ENCODE results near the gene ZNF17. TPM values are rescaled to one million over a fixed set of nuclear protein-coding genes. Genes with fewer than 3 reads are reported as not detected.
A peak's percentile ranks its signal among the peaks of the same experiment; 100 is the strongest.

The ZNF17 gene

GRCh38 chr19:57452307-57452706 is 41.3 kb downstream of the ZNF17 start:
- Histone ChIP-seq H3K56ac (ENCODE audit: low read length) (no peak overlapping the region), H3K27me3 (ENCODE audit: insufficient read depth, low read length, poor library complexity) (no peaks in the 10 kb centered on the region), H3K4me2 (ENCODE audit: low read length) (no peak overlapping the region), H3K36me3 (ENCODE audit: control insufficient read depth, insufficient read depth, low read length) (no peaks in the 10 kb centered on the region), H3K9ac (ENCODE audit: low read length) (no peak overlapping the region), H2BK120ac (ENCODE audit: low read depth, low read length) (no peak overlapping the region), H3K18ac (ENCODE audit: low read length) (no peak overlapping the region), H3K79me2 (ENCODE audit: control insufficient read depth, insufficient read depth, low read length) (no peaks in the 10 kb centered on the region), H4K5ac (ENCODE audit: low read length) (no peak overlapping the region), H2BK5ac (ENCODE audit: low read length) (no peak overlapping the region), H4K8ac (ENCODE audit: low read depth, low read length) (no peak overlapping the region), H3K4ac (ENCODE audit: low read depth, low read length) (no peak overlapping the region), H2BK15ac (replicated peaks; ENCODE audit: low read depth) (no peak overlapping the region), H3K23ac (ENCODE audit: low read length) (no peak overlapping the region), H3K4me1 (ENCODE audit: control insufficient read depth, low read depth, low read length) (no peaks in the 10 kb centered on the region), H2AK5ac (ENCODE audit: low read length) (no peak overlapping the region), H3K79me1 (ENCODE audit: low read length) (no peaks in the 10 kb centered on the region), H3K4me3 (ENCODE audit: low read length) (no peak overlapping the region), H3K27ac (ENCODE audit: low read depth, low read length) (no peak overlapping the region)
- no peak for DNase-seq
- WGBS (ENCODE audit: extremely low coverage, insufficient coverage, low lambda C conversion rate) = no CpG with 5 or more reads among the region's 3 CpGs

- H3K4me1 ChIP-seq (ENCODE audit: control insufficient read depth, low read depth, low read length) = no peaks in the 10 kb centered on the region
- no peaks in the 10 kb centered on the region for H3K79me2 ChIP-seq (ENCODE audit: control insufficient read depth, insufficient read depth, low read length)
- H2BK5ac ChIP-seq (ENCODE audit: low read length) = no peak overlapping the region
- no peak overlapping the region for H2BK120ac ChIP-seq (ENCODE audit: low read depth, low read length)
- no peak overlapping the region for H3K27ac ChIP-seq (ENCODE audit: low read depth, low read length)
- H3K27me3 ChIP-seq (ENCODE audit: insufficient read depth, low read length, poor library complexity) = no peaks in the 10 kb centered on the region
- H3K4me2 ChIP-seq (ENCODE audit: low read length) = no peak overlapping the region
- H3K9ac ChIP-seq (ENCODE audit: low read length) = no peak overlapping the region
- H3K79me1 ChIP-seq (ENCODE audit: low read length) = no peaks in the 10 kb centered on the region
- H4K8ac ChIP-seq (ENCODE audit: low read depth, low read length) = no peak overlapping the region
- no peak overlapping the region for H2BK15ac ChIP-seq (replicated peaks; ENCODE audit: low read depth)
- no peaks in the 10 kb centered on the region for H3K36me3 ChIP-seq (ENCODE audit: control insufficient read depth, insufficient read depth, low read length)
- no peak overlapping the region for H2AK5ac ChIP-seq (ENCODE audit: low read length)
- H3K23ac ChIP-seq (ENCODE audit: low read length) = no peak overlapping the region
- H3K4ac ChIP-seq (ENCODE audit: low read depth, low read length) = no peak overlapping the region
- DNase-seq = peak; percentile 79
- no peak overlapping the region for H4K5ac ChIP-seq (ENCODE audit: low read length)
- no peak overlapping the region for H3K18ac ChIP-seq (ENCODE audit: low read length)
- H3K4me3 ChIP-seq (ENCODE audit: low read length) = no peak overlapping the region
- no peak overlapping the region for H3K56ac ChIP-seq (ENCODE audit: low read length)
- WGBS (ENCODE audit: extremely low coverage, insufficient coverage, low lambda C conversion rate) = no CpG with 5 or more reads among the region's 5 CpGs
These were observed 54.9 kb downstream of the ZNF17 start for GRCh38 chr19:57465680-57466381.

- Histone ChIP-seq H3K27me3 (ENCODE audit: insufficient read depth, low read length, poor library complexity) (no peaks in the 10 kb centered on the region), H3K27ac (ENCODE audit: low read depth, low read length) (no peak overlapping the region), H3K79me1 (ENCODE audit: low read length) (no peaks in the 10 kb centered on the region), H3K4me1 (ENCODE audit: control insufficient read depth, low read depth, low read length) (no peaks in the 10 kb centered on the region), H3K18ac (ENCODE audit: low read length) (no peak overlapping the region), H2BK5ac (ENCODE audit: low read length) (no peak overlapping the region), H3K23ac (ENCODE audit: low read length) (no peak overlapping the region), H4K5ac (ENCODE audit: low read length) (no peak overlapping the region), H3K56ac (ENCODE audit: low read length) (no peak overlapping the region), H2AK5ac (ENCODE audit: low read length) (no peak overlapping the region), H3K9ac (ENCODE audit: low read length) (no peak overlapping the region), H3K79me2 (ENCODE audit: control insufficient read depth, insufficient read depth, low read length) (no peaks in the 10 kb centered on the region), H3K36me3 (ENCODE audit: control insufficient read depth, insufficient read depth, low read length) (no peaks in the 10 kb centered on the region), H4K8ac (ENCODE audit: low read depth, low read length) (no peak overlapping the region), H3K4ac (ENCODE audit: low read depth, low read length) (no peak overlapping the region), H2BK120ac (ENCODE audit: low read depth, low read length) (no peak overlapping the region), H3K4me3 (ENCODE audit: low read length) (no peak overlapping the region), H3K4me2 (ENCODE audit: low read length) (no peak overlapping the region), H2BK15ac (replicated peaks; ENCODE audit: low read depth) (no peak overlapping the region)
- no CpG with 5 or more reads among the region's 5 CpGs for WGBS (ENCODE audit: extremely low coverage, insufficient coverage, low lambda C conversion rate)
- DNase-seq = no peak
These were observed 55.5 kb downstream of the ZNF17 start for GRCh38 chr19:57466489-57466888.

Small RNAs within 50 kb of the gene (small RNA-seq; reads per million reads assigned to genes)
- not detected for gene VN1R107P (ENCODE audit: insufficient read depth)

Data from mesendoderm (in vitro differentiated cells).